ENCODE results near the gene KDSR. TPM values are rescaled to one million over a fixed set of nuclear protein-coding genes. Genes with fewer than 3 reads are reported as not detected.

The KDSR gene
- total RNA-seq, 1 donor from 2014 or later: 77.5 TPM

GRCh38 chr18:63313396-63313917 lies 53.5 kb downstream of the KDSR start:
- Histone ChIP-seq H3K27me3 (no peaks in the 10 kb centered on the region), H3K9me3 (no peaks in the 10 kb centered on the region), H3K4me1 (peaks cover 6% of the 10 kb centered on the region), H3K36me3 (no peaks in the 10 kb centered on the region), H3K4me3 (no peak overlapping the region), H3K27ac (no peak overlapping the region)
- DNase-seq (no peak), ATAC-seq (no peak)
- no peak for TF ChIP-seq CTCF (IDR thresholded peaks at IDR 0.05)
- intact Hi-C loops (cut with DNase I): no loop called here

GRCh38 chr18:63312737-63313395 lies 54.1 kb downstream of the KDSR start:
- no peak for TF ChIP-seq CTCF (IDR thresholded peaks at IDR 0.05)
- no peak for ATAC-seq
- DNase-seq: no peak
- Histone ChIP-seq H3K9me3 (no peaks in the 10 kb centered on the region), H3K4me1 (peaks cover 2% of the 10 kb centered on the region), H3K27me3 (no peaks in the 10 kb centered on the region), H3K4me3 (no peak overlapping the region), H3K36me3 (no peaks in the 10 kb centered on the region), H3K27ac (no peak overlapping the region)
- intact Hi-C loops (cut with DNase I): no loop called here

- Histone ChIP-seq H3K4me3 (no peak overlapping the region), H3K27me3 (no peaks in the 10 kb centered on the region), H3K36me3 (no peaks in the 10 kb centered on the region), H3K4me1 (peaks cover 7% of the 10 kb centered on the region), H3K9me3 (no peaks in the 10 kb centered on the region), H3K27ac (no peak overlapping the region)
- ATAC-seq (no peak), DNase-seq (no peak)
- intact Hi-C loops (cut with DNase I): no loop called here
- no peak for TF ChIP-seq CTCF (IDR thresholded peaks at IDR 0.05)
Observed at GRCh38 chr18:63312019-63312409, 55.0 kb downstream of the KDSR start.

- Histone ChIP-seq H3K27ac (no peak overlapping the region), H3K4me3 (no peak overlapping the region), H3K4me1 (peaks cover 11% of the 10 kb centered on the region), H3K9me3 (no peaks in the 10 kb centered on the region), H3K27me3 (no peaks in the 10 kb centered on the region), H3K36me3 (no peaks in the 10 kb centered on the region)
- no peak for TF ChIP-seq CTCF (IDR thresholded peaks at IDR 0.05)
- DNase-seq: no peak
- no peak for ATAC-seq
- intact Hi-C loops (cut with DNase I): no loop called here
Observed at GRCh38 chr18:63311118-63312018, 55.6 kb downstream of the KDSR start.

GRCh38 chr18:63309422-63309821 lies 57.6 kb downstream of the KDSR start:
- no peak overlapping the region for H3K4me3 ChIP-seq
- peaks cover 12% of the 10 kb centered on the region for H3K4me1 ChIP-seq
- ATAC-seq: no peak
- intact Hi-C loops (cut with DNase I): no loop called here
- no peak for DNase-seq
- no peak overlapping the region for H3K27ac ChIP-seq
- no peak for TF ChIP-seq CTCF (IDR thresholded peaks at IDR 0.05)
- no peaks in the 10 kb centered on the region for H3K27me3 ChIP-seq
- no peaks in the 10 kb centered on the region for H3K36me3 ChIP-seq
- H3K9me3 ChIP-seq: no peaks in the 10 kb centered on the region

All from upper lobe of right lung (tissue), 1 donor.